Stimulated activated CD4-positive, alpha-beta T cell treated with anti-CD3 and anti-CD28 coated beads, Interleukin-2, amount 100 ng/mL, for 24 hours (primary cell): ENCODE data around the gene PBX3.

Experiments
- DNase-seq, 2 donors: peaks; one replicate each; pipeline ENCODE4 v3.0.0-alpha.2; 2020

PBX3 gene

DNA sequence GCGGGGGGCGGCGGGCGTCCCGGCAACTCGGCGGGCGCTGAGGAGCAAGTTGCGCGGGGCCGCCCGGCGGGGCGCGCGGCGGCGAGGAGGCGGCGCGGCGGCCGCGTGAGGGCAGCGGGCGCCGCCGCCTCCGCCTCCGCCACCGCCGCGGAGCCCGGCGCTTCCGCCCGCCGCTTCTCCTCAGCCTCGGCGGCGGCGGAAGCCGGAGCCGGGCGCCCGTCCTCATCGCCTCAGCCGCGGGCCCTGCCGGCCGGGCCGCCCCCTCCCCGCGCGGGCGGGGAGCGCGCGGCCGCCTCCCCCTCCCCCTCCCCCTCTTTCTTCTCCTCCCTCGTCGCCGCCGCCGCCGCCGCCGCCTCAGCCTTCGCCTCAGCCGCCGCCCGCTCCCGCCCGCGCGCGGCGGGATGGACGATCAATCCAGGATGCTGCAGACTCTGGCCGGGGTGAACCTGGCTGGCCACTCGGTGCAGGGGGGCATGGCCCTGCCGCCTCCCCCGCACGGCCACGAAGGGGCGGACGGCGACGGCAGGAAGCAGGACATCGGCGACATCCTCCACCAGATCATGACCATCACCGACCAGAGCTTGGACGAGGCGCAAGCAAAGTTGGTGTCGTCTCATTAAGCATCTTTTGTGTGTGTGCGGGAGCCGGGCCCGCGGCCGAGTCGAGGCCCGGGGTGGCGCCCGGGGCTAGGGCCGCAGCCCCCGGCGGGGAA, at the start of gene PBX3:
Gene PBX3 (plus strand): TSS at position 321 of the 712 bp plus-strand sequence.
- peak; percentile 45 to 52 for DNase-seq

- no peak for DNase-seq
These were observed 47.3 kb upstream of the PBX3 start for GRCh38 chr9:125699870-125700269.

- DNase-seq = peak; percentile 43 to 51
These were observed 46.4 kb upstream of the PBX3 start for GRCh38 chr9:125700791-125701190.

DNA sequence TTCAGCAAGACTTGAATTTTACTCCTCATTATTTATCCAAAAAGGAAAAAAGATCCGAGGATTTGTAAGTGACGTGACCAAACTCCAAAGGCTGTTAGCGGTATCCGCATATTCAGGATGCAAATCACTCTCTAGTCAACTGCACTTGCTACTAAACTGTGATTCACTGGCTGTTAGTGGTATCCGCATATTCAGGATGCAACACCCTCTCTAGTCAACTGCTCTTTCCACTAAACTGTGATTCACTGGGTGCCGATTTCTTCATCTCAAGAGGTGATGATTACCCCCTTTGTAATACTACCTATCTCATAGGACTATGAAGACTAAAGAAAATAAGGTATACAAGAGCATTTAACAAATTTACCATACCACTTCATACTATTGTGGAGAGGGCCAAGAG, 45.8 kb upstream of the PBX3 start:
- DNase-seq = no peak

DNA sequence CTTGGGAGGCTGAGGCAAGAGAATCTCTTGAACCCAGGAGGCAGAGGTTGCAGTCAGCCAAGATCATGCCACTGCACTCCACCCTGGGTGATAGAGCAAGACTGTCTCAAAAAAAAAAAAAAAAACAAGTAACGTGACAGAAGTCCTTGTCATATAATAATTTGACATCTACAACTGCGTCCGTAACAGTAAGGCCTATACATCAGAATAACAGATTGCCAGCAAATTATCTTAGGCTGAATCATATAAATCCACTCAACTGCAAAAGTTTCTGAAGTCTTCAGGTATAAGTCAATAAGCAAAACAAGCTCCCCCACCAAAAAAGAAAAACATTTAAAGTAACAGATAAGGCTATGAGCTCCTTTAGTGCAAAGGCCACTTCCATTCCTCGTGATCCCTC, 43.5 kb upstream of the PBX3 start:
- no peak for DNase-seq

GRCh38 chr9:125705893-125706292, 41.3 kb upstream of the PBX3 start:
- DNase-seq = no peak

DNA sequence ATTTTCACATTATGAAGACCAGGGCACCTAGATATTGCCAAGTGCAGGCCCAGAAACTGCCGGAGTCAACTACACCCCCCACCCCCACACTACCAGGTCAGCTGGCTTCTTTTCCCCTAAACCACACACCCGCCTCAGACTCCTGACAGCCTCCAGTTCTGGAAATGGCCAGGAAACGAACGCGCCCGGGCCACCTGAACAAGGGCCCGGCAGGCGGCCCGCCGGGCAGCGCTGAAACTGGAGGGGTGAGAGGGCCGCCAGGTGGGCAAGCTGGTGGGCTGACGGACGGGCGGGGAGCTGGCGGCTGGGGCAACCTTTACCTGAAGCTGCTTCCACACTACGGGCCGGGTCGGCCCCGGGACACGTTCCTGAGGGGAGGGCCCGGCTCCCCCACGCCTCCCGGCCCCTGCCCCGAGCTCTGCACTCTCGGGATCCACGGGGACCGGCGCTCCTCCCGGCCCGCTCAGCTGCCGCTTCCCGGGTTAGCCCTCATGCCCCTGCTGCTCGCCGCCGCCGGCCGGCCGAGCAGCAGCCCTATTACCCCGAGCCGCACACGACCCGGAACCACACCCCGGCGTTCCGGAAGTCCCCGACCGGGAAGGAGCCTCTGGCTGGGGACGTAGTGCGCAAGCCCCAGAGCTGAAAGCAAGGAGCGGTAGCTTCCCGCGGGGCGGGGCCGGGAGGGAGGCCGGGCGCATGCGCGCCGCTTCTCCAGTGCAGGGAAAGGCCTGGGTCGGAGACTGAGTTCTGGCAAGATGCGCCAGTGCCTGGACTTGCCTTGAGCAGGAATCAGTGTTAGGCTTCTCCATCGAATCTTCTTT, 40.3 kb upstream of the PBX3 start, which contains the start of gene MAPKAP1:
Gene MAPKAP1 (minus strand): TSS at position 558 of the 821 bp plus-strand sequence. CDS start 34,634 bp downstream, outside the sequence.
- DNase-seq = peak; percentile 96 to 97

- DNase-seq = no peak
These were observed 39.7 kb upstream of the PBX3 start for GRCh38 chr9:125707472-125707804.

DNA sequence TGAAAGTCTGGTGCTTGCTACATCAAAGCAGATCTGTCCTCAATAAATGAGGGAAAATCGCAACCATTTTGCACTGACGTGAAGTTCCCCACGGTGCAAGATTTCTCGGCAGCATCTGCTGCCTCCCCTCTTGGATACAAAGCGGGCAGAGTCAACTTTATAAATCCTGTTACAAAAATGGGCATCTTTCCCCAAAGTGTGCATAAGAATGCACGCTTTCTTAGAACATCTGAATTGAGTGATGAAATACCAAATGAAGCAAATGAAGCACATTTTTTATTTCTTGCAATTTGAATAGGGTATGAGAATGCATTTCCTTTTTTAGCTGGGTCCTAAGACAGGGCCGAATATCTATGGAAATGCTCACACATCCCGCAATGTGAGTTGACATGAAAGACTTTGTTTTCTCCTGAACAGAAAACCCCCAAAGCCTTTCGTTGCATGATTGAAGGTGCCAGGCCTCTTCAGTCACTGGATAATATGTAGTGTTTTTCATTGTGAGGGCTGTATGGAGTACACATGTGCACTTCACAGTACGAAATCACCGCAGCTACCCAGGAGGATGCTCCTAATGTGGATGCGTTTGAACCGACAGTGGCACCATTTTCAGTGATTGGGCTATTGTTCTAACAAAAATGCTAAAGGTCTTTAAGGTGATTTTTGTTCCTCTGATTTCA, 20.6 kb upstream of the PBX3 start:
- no peak for DNase-seq

DNA sequence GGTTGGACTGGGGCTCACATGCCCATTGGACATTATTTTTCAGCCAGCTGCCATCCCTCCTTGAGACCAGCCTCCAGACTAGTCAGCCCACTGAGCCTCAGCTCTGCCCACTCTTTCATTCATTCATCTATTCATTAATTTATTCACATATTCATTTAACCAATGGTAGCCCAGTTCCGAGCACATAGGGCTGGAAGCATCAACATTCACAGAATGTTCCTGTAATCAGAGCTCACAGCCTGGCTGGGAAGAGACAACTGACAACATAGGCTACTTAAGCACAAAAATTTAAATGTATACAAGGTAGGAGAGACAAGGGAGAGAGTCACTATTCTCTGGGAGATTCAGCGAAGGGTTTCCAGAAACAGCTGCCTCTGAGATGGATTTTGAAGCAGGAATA, 17.0 kb upstream of the PBX3 start:
- DNase-seq = no peak

DNA sequence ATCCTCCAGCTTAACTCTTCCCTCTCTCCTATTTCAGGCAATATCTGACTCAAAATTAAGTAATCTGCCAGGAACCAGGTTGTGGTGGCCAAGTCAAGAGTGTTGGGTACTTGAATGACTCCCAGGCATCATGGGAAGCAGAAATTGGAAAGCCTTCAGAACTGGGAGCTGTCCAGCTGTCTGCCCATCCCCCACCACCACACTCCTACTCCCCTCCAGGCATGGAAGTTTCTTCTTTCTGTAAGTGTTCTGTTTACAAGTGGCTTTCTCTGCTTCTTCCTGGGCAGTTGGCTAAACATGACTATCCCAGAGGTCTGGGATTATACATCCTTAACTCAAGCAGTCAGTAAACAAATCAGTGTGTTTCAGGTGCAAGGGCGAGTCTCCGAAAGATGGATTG, 14.6 kb upstream of the PBX3 start:
- no peak for DNase-seq

- no peak for DNase-seq
These were observed 7.7 kb upstream of the PBX3 start for GRCh38 chr9:125739436-125739835.

GRCh38 chr9:125742657-125743056, 4.5 kb upstream of the PBX3 start:
- no peak for DNase-seq

GRCh38 chr9:125743682-125744428, 3.3 kb upstream of the PBX3 start:
- no peak for DNase-seq

DNA sequence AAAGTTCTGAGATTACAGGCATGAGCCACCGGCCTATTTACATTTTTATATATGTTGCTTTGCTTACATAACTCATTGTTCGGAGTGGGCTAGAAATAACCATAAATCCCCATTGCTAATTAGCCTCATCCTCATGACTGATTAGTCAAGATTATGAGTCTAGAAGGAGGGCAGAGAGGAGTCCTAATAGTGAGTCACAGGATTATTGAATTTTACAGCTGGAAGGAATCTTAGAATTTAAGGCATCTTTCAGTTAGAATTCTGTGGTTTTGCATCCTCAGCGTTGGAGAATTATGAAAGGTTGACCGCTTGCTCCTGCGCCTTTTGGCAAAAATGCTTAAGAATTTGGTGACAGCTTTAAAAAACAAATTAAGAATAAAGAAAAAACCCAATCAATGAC, 2.6 kb upstream of the PBX3 start:
- no peak for DNase-seq

DNA sequence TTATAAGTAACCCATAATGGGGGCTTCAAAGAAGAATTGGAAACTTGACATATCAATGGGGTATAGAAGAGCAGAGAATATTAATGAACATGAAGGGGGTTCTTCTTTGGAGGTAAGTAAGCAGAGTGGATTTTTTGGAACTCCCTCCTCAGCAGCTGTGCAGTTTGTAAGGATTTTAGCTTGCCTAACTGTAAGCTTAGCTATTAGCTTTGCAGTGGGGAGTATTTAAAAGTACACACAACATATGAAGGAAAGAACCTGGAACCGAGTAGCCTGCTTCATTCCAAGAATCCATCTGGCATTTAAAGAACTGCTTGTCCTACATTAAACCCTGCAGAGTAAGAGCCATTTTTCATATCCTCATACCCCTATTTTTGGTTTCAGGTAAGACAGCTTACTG, 2.2 kb upstream of the PBX3 start:
- DNase-seq = no peak

DNA sequence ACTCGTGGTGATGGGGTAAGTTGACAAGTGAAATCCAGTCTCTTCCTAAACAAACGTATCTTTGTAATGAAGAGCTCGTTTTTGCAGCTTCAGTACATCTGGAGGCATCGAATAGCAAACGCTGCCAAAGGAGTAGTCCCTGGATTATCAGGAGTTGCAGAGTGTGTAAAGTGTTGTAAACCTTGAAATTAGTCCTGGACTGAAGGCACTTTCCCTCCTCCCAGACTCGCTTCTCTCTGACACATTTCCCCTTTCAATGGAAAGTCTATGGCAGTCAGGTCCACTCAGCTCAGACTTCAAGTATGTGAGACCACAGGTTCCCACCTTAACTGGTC, 1.5 kb upstream of the PBX3 start:
- DNase-seq = no peak

DNA sequence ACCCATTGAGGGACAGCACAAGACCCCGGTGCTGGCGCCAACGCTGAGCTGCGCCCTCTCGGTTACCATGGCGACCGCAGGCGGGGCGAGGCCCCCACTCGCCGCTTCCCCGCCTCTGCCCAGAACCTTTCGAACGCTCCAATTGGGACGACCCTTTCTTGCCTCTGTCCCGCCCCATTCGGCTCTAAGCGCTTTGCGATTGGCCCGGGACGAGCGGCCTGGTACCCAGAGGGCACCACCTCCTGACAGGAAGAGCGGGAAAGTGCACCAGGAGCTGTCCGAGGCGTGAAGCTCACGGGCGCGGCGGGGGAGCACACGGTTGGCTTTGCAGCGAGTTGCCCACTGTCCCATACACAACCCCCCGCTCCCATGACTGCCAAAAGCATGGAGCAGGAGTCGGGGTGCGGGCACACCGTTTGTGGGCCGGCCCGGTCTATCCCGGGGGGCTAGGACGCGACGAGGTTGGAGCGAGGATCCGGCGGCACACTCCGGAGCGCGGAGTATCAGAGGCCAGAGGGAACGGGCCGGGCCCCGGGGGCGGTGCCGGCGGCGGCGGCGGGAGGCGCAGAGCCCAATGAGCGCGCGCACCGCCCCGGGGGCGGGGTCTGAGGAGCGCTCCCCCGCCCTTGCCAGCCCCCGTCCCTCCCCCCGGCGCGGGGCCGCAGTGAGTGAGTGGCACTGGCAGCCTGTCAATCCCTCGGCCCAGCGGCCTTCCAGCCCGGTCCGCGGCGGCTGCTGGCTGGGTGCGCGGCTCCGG, 978 bp upstream of the PBX3 start:
- peak; percentile 93 to 95 for DNase-seq

DNA sequence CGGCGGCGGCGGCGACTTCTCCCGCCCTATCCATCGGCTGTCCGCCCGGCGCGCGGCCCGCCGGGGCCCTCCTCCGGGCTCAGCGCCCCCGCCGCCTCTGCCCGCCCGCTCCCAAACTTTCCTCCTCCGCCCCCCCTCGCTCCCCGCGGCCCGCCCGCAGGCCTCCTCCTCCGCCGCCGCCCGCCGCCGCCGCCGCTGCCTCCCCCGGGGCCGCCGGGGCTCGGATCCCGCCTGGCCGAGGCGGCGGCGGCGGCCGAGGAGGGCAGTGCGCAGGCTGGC, 460 bp upstream of the PBX3 start:
- DNase-seq = no peak

GRCh38 chr9:125747765-125748445, 732 bp downstream of the PBX3 start:
- DNase-seq = peak; percentile 34 to 39

DNA sequence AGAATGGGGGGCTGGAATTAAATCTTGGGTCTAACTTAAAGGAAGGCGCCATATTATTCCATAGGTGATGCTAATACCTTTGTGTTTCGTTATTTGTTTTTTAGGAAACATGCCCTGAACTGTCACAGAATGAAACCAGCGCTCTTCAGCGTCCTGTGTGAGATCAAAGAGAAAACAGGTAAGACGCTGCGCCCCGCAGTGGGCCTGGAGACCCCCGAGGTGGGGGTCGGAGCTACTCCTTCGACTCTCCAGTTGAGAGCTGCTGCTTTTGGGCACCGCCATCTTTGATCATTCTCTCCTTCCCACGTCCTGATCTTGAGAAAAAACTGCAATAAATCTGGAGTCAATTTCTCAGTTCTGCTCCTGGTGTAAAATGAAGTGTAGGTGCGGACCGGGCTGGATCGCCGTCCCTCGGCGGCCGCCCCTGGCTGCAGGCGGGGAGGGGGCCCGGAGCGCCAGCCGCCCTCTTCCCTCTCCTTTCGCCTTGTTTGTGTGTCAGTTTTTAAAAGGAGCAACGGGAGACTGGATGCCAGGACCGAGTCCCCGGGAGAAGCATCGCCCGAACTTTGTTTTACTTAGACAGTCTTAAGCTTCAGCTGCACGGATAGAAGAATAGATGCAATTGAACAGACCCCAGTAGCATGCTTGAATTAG, 1.4 kb downstream of the PBX3 start:
- DNase-seq = peak in 1 of 2 donors; percentile 8
